HuH-7.5 (cell line): ENCODE measurements around the gene SEMA5A.

ENCODE experiments used
- DNase-seq: peaks from one replicate; pipeline ENCODE4 v3.0.0; 2011; ENCODE audit warnings: low spot score

The SEMA5A gene

GRCh38 chr5:9202636-9203035 lies 343.2 kb downstream of the SEMA5A start:
- DNase-seq: no peak

GRCh38 chr5:9201761-9202160 lies 344.1 kb downstream of the SEMA5A start:
- no peak for DNase-seq

GRCh38 chr5:9201011-9201410 lies 344.9 kb downstream of the SEMA5A start:
- no peak for DNase-seq

DNA sequence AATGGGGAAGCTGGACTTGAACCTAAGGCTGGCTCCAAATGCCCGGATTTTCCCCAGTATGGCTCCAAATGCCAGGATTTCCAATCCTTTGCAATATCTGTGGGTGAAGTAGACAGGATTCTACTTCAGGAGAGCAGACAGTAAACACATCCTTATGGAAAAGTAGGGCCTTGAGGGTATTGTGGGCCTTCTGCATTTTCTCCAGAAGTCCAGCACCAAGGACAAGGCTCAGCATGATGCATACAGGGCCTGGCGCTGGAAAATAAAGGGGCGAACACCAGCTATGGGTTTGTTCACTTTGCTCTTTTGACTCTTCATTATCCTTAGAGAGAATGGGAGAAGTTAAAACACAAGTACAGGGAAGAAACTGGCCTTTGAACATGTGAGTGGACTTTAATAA lies 347.5 kb downstream of the SEMA5A start:
- DNase-seq: no peak

DNA sequence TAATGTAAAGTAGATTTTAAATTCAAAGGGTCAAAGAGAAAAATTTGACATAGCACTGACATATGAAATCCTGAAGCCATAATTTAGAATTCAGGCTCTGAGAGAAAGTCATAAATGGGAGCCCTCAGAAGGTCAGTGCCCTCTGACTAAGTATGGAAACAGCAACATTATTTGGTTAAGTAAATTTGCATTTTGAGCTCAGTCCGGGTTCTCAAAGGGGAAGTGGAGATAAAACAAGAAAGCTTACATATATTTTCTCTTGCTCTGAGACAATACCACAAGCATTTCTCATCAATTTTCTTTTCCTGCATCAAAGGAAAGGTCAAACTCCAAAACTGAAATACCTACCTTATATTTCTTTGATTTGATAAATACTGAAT lies 348.0 kb downstream of the SEMA5A start:
- no peak for DNase-seq

- no peak for DNase-seq
Observed at GRCh38 chr5:9196403-9197227, 349.3 kb downstream of the SEMA5A start.

DNA sequence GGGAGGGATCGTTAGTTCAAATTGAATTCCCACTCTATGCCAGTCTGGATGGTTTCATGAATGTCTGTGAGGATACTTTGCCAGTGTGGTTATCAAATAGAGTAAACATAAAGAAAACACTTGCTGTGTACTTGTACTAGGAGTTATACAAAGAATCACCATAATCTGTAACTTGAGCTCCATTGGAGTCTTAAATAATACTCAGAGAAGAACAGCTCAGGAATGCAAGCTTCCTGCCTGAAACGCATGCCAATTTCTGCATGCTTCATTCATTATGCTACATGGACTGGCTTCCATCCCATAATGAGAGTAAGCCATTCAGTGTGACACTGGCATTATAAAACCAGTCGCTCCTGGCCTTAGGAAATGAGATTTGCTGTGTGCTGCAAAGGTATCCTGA lies 351.4 kb downstream of the SEMA5A start:
- DNase-seq: no peak

DNA sequence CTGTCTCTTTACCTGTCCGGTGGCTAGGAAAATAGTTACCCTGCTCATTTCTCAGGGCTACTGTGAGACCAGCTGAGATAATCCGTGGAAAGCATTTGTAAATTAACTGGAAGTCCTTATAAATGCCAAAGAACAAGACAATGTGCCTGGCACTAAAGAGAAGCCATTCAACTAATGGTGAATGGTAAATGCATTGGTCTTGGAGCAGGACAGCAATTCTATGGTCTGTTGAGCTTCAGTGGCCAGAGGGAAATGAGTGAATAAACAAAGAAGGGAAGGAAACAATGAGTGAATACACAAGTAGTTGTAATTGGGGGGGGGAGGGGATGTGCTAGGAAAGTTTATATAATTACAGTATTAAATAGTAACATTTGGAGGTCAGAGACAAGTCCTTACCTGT lies 353.6 kb downstream of the SEMA5A start:
- no peak for DNase-seq

GRCh38 chr5:9189681-9190080 lies 356.2 kb downstream of the SEMA5A start:
- DNase-seq: no peak

- DNase-seq: no peak
Observed at GRCh38 chr5:9188956-9189355, 356.9 kb downstream of the SEMA5A start.

GRCh38 chr5:9188131-9188530 lies 357.7 kb downstream of the SEMA5A start:
- DNase-seq: no peak

- DNase-seq: no peak
Observed at GRCh38 chr5:9187614-9188013, 358.3 kb downstream of the SEMA5A start.

DNA sequence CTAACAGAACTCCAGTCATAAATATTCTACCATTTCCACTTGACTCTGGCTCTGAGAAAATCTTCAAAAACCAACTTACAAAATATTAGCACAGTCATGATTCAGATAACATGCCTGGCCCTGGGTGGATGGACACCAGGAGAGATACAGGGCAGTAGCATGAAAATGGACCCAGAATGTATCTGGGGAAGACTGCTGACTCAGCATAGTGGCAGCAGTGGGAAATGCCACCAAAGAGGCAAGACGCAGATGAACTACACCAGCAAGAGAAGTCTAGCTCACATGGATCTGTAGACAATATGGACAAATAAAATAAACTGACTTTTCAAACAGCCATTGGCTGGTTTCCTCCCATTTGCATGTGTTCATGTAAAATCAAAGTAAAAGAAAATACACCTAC lies 359.8 kb downstream of the SEMA5A start:
- no peak for DNase-seq

- DNase-seq: no peak
Observed at GRCh38 chr5:9183992-9184391, 361.9 kb downstream of the SEMA5A start.

- no peak for DNase-seq
Observed at GRCh38 chr5:9182899-9183695, 362.8 kb downstream of the SEMA5A start.

DNA sequence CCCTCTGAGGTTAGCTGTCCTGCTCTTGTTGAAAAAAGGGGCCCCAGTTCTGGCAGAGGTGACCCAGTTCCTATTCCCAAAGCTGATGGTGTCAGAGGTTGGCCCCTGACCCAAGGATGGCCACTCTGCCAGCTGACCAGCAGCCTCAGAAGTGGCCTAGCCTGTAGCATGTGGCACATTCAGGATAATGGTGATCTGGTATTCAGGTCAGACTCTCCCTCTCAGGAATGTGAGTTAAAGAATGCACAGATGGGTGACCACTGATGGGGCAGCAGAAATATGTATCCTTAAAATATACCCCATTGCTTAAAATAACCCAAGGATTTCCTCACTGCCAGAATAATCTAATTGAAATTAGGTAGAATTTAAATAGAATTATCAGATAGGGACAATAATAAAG lies 369.2 kb downstream of the SEMA5A start:
- DNase-seq: no peak

DNA sequence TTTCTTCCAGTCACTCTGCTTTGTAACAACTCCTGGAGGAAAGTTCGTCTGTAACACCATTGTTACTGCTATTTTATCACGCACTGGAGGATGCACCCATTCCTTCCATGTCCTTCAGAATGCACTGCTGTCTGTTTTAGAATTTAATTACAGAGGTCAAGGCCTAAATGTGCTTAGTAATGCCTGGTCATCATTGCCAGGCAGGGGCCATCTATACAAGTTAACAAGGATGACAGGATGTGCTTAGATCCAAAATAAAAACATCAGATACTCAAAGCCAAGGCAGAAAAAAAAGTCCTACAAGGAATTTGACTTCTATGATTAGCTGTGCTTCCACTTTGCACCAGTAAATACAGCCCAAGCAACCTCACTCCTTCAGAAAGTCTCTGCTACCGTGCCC lies 371.4 kb downstream of the SEMA5A start:
- DNase-seq: no peak

DNA sequence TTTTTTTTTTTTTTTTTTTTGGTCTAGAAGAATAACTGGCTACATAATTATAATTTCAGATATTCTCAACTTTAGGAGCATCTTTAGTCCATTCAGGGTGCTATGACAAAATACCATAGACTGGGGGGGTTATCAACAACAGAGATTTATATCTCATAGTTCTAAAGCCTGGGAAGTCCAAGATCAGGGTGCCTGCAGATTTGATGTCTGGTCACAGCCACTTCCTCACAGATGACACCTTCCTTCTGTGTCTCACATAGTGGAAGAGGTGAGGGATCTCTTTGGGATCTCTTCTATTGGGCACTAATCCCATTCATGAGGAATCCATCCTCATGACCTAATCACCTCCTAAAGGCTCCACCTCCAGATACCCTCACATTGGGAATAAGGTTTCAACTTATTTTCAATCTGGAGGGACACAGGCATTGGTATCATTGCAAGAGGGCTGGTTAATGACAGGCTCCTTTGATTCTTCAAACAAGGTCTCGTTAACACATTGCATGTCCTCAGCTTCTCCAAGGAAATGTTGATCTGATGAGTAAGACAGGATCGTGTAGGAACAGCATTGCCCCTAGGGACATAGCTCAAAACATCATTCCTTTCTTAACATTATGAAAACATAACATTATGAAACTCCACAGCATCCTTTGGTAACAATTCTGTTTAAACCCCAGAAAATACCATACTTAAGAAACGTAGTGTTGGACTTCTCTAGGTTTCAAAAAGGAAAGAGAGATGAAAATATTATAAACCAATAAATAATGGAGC lies 372.4 kb downstream of the SEMA5A start:
- no peak for DNase-seq

DNA sequence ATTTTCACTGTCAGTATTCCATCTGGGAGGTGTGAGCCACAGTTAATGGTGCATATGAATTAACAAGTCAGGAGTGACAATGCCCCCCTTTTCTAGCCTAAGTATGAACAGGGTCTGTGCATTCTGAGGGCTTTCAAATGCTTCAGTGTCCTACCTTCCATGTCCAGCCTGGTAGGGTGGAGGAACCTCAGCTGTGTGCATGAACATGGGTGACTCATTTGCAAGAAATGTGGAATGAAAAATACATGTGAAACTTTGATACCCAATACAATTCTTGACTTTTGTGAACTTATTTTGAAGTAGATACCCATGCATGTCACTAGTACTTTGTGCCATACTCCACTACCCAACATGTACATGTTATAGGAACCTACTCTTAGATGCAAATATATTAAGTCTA lies 375.8 kb downstream of the SEMA5A start:
- DNase-seq: no peak

GRCh38 chr5:9169557-9169902 lies 376.3 kb downstream of the SEMA5A start:
- DNase-seq: no peak

- no peak for DNase-seq
Observed at GRCh38 chr5:9168791-9169556, 376.9 kb downstream of the SEMA5A start.
